PC-9 (cell line): ENCODE data around the gene RUFY3. TPM values are rescaled to one million over a fixed set of nuclear protein-coding genes. Genes with fewer than 3 reads are reported as not detected.
"Not testable (repeated sequence)": the region's sequence is repeated elsewhere in the genome, so short reads cannot be mapped to it uniquely, and the experiment has no call there.

ENCODE experiments used
- BruUV-seq: library from RNA; stranded (reverse); fragments of 400-500 nt; replicated peaks from 2 replicates; lab custom pipeline; 2021; lab: Mats Ljungman, UMichigan
- CTCF ChIA-PET: fragments of 300-600 bp; sonication (Branson Sonifier 250); formaldehyde crosslinking; loops from one replicate; lab custom pipeline; 2022; ENCODE audit warnings: antibody characterized with exemption; lab: Charles Lee
- POLR2A ChIA-PET: fragments of 300-600 bp; sonication (Branson Sonifier 250); formaldehyde crosslinking; loops from one replicate; lab custom pipeline; 2022; ENCODE audit warnings: antibody characterized with exemption; ENCODE audit not compliant: unreplicated experiment; lab: Charles Lee
- DNase-seq, 2 experiments: peaks; one replicate each; pipeline versions ENCODE4 v3.0.0 to v3.0.0-alpha.2; 2015 to 2022; ENCODE audit warnings: mixed read lengths in 1 of 2
- H2AFZ ChIP-seq: fragments of 200-600 bp; sonication (generic); 2 replicates; pipeline ENCODE4 v1.8.1; 2017; ENCODE audit warnings: antibody characterized with exemption
- H3F3A ChIP-seq: fragments of 200-600 bp; sonication (generic); 2 replicates; pipeline ENCODE4 v1.8.1; 2017; ENCODE audit warnings: antibody characterized with exemption, mild to moderate bottlenecking, low read depth; ENCODE audit not compliant: insufficient read depth
- H3K27ac ChIP-seq: fragments of 200-600 bp; sonication (generic); 2 replicates; pipeline ENCODE4 v1.6.1; 2016; ENCODE audit warnings: mixed run types
- H3K27me3 ChIP-seq: fragments of 200-600 bp; sonication (generic); 2 replicates; pipeline ENCODE4 v1.6.1; 2016; ENCODE audit warnings: low read depth, mixed run types; ENCODE audit not compliant: insufficient read depth
- H3K36me3 ChIP-seq: fragments of 200-600 bp; sonication (generic); 2 replicates; pipeline ENCODE4 v1.6.1; 2016; ENCODE audit warnings: low read depth, mixed run types
- H3K4me1 ChIP-seq: fragments of 200-600 bp; sonication (generic); replicated peaks from 2 replicates; pipeline ENCODE4 v1.6.1; 2016; ENCODE audit warnings: mixed run types; ENCODE audit not compliant: insufficient read depth
- H3K4me2 ChIP-seq: fragments of 200-600 bp; sonication (generic); 2 replicates; pipeline ENCODE4 v1.6.1; 2017; ENCODE audit warnings: mixed run types
- H3K4me3 ChIP-seq: fragments of 200-600 bp; sonication (generic); 2 replicates; pipeline ENCODE4 v1.6.1; 2016; ENCODE audit warnings: mixed run types
- H3K79me2 ChIP-seq: fragments of 200-600 bp; sonication (generic); 2 replicates; pipeline ENCODE4 v1.6.1; 2017; ENCODE audit warnings: low read depth, mixed run types
- H3K9me2 ChIP-seq: fragments of 200-600 bp; sonication (generic); 2 replicates; pipeline ENCODE4 v1.8.1; 2017; ENCODE audit warnings: mild to moderate bottlenecking; ENCODE audit not compliant: insufficient read depth
- H3K9me3 ChIP-seq: fragments of 200-600 bp; sonication (generic); 2 replicates; pipeline ENCODE4 v1.8.1; 2016; ENCODE audit warnings: low read depth; ENCODE audit not compliant: insufficient read depth
- H4K20me1 ChIP-seq: fragments of 200-600 bp; sonication (generic); 2 replicates; pipeline ENCODE4 v1.8.1; 2017; ENCODE audit not compliant: insufficient read depth
- CTCF ChIP-seq: fragments of 200-600 bp; sonication (generic); conservative IDR thresholded peaks from 2 replicates; pipeline ENCODE4 v1.6.1; 2017; ENCODE audit warnings: mixed run types, antibody characterized with exemption, mild to moderate bottlenecking, moderate library complexity
- EZH2 ChIP-seq: fragments of 200-600 bp; sonication (generic); IDR thresholded peaks from 2 replicates; pipeline ENCODE4 v1.8.0; 2017; ENCODE audit warnings: antibody characterized with exemption, low read depth
- intact Hi-C: fragments of 100-400 bp; cut with micrococcal nuclease; formaldehyde crosslinking; loops from one replicate; pipeline ENCODE4 v1.10.0; 2022; ENCODE audit not compliant: unreplicated experiment
- total RNA-seq: library from RNA; stranded (reverse); gene quantifications from 2 replicates; pipeline ENCODE4 v1.2.3, GENCODE V29; 2021

Gene RUFY3
- total RNA-seq, 1 experiment from 2014 or later: 23.6 TPM

- Histone ChIP-seq H3K4me1 (peaks cover 22% of the 10 kb centered on the region), H3K27me3 (no peaks in the 10 kb centered on the region), H3K4me2 (peak within 1 kb of the TSS; percentile 96), H3F3A (peaks cover 14% of the 10 kb centered on the region), H4K20me1 (peaks cover 5% of the 10 kb centered on the region), H3K9me2 (no peaks in the 10 kb centered on the region), H3K9me3 (no peaks in the 10 kb centered on the region), H3K36me3 (no peaks in the 10 kb centered on the region), H3K27ac (peak within 1 kb of the TSS; percentile 76), H2AFZ (peak within 1 kb of the TSS; percentile 99), H3K4me3 (peak within 1 kb of the TSS; percentile 98), H3K79me2 (peaks cover 33% of the 10 kb centered on the region)
- TSS peak; percentile 98 for BruUV-seq
- POLR2A ChIA-PET: no interaction called here
- peak; percentile 92 to 95 for DNase-seq
- TF ChIP-seq EZH2: no peak
- TF ChIP-seq CTCF: peak; percentile 75
- CTCF ChIA-PET: interaction anchor here (0.6 kb wide), 1 partner anchor 183 kb away, joined by 13 read pairs; no protein-coding TSS in a partner anchor
- intact Hi-C loops: loop anchor here (1.0 to 10.0 kb wide), 4 partner anchors 17 to 307 kb away; partner anchors contain the start of gene DCK
Measured at GRCh38 chr4:70687821-70688794, 33.7 kb upstream of the RUFY3 start, which contains the start of gene UTP3. Gene UTP3, plus strand, starts transcription at chr4:70688532. Its CDS starts 146 bp downstream, at chr4:70688678.

GRCh38 chr4:70688795-70689231, 33.0 kb upstream of the RUFY3 start:
- H3K9me3 ChIP-seq: no peaks in the 10 kb centered on the region
- H3K27ac ChIP-seq: peak overlapping the region; percentile 76
- no peaks in the 10 kb centered on the region for H3K27me3 ChIP-seq
- H3K4me1 ChIP-seq: peaks cover 22% of the 10 kb centered on the region
- H2AFZ ChIP-seq: peak overlapping the region; percentile 99
- DNase-seq: no peak
- CTCF ChIA-PET: interaction anchor here (0.6 kb wide), 1 partner anchor 182 kb away, joined by 13 read pairs; no protein-coding TSS in a partner anchor
- H3K4me2 ChIP-seq: peak overlapping the region; percentile 96
- TF ChIP-seq EZH2: no peak
- TF ChIP-seq CTCF: no peak
- peaks cover 5% of the 10 kb centered on the region for H4K20me1 ChIP-seq
- H3K4me3 ChIP-seq: peak overlapping the region; percentile 98
- H3F3A ChIP-seq: peaks cover 15% of the 10 kb centered on the region
- no peaks in the 10 kb centered on the region for H3K36me3 ChIP-seq
- intact Hi-C loops: loop anchor here (1.0 to 10.0 kb wide), 4 partner anchors 16 to 306 kb away; partner anchors contain the start of gene DCK
- POLR2A ChIA-PET: no interaction called here
- BruUV-seq: no TSS peak
- H3K9me2 ChIP-seq: no peaks in the 10 kb centered on the region
- H3K79me2 ChIP-seq: peaks cover 33% of the 10 kb centered on the region

- no peaks in the 10 kb centered on the region for H3K9me3 ChIP-seq
- no peak overlapping the region for H3K27ac ChIP-seq
- H3F3A ChIP-seq: peaks cover 15% of the 10 kb centered on the region
- H3K36me3 ChIP-seq: no peaks in the 10 kb centered on the region
- H3K27me3 ChIP-seq: no peaks in the 10 kb centered on the region
- no peaks in the 10 kb centered on the region for H3K9me2 ChIP-seq
- H3K4me1 ChIP-seq: peaks cover 22% of the 10 kb centered on the region
- no peak overlapping the region for H2AFZ ChIP-seq
- DNase-seq: no peak
- H3K79me2 ChIP-seq: peaks cover 33% of the 10 kb centered on the region
- H4K20me1 ChIP-seq: peaks cover 5% of the 10 kb centered on the region
- H3K4me3 ChIP-seq: no peak overlapping the region
- TF ChIP-seq EZH2: no peak
- no peak for TF ChIP-seq CTCF
- ChIA-PET POLR2A (interaction anchor here (0.6 to 0.7 kb wide), 2 partner anchors 180 to 278 kb away, joined by 3 to 5 read pairs; no protein-coding TSS in a partner anchor), CTCF (no interaction called here)
- H3K4me2 ChIP-seq: no peak overlapping the region
- BruUV-seq: no TSS peak
- intact Hi-C loops: no loop called here
Measured at GRCh38 chr4:70691661-70692060, 30.1 kb upstream of the RUFY3 start.

- H3K27ac ChIP-seq, H3K4me2 ChIP-seq, DNase-seq, H3K9me3 ChIP-seq, H3K4me3 ChIP-seq, intact Hi-C loops, H3F3A ChIP-seq, H3K36me3 ChIP-seq, H4K20me1 ChIP-seq, H2AFZ ChIP-seq, H3K9me2 ChIP-seq, POLR2A ChIA-PET, BruUV-seq, CTCF ChIA-PET, H3K27me3 ChIP-seq: not testable (repeated sequence)
- Histone ChIP-seq H3K79me2 (peaks cover 20% of the 10 kb centered on the region), H3K4me1 (peaks cover 18% of the 10 kb centered on the region)
Measured at GRCh38 chr4:70694633-70695032, 27.1 kb upstream of the RUFY3 start.

GRCh38 chr4:70698435-70698834, 23.3 kb upstream of the RUFY3 start:
- H3K36me3 ChIP-seq, H3K9me2 ChIP-seq, H2AFZ ChIP-seq, DNase-seq, POLR2A ChIA-PET, intact Hi-C loops, H3K79me2 ChIP-seq, H3K4me3 ChIP-seq, BruUV-seq, H3K4me1 ChIP-seq, H3K4me2 ChIP-seq, H3K27ac ChIP-seq, H4K20me1 ChIP-seq, H3K27me3 ChIP-seq, H3F3A ChIP-seq, CTCF ChIA-PET, H3K9me3 ChIP-seq: not testable (repeated sequence)
